CD14-positive monocyte (primary cell): ENCODE results near the gene NAPG. TPM values are rescaled to one million over a fixed set of nuclear protein-coding genes. Genes with fewer than 3 reads are reported as not detected.

Source experiments
- DNase-seq, 3 donors: peaks; one replicate each; pipeline ENCODE4 v3.0.0-alpha.2; 2011 to 2022
- H2AFZ ChIP-seq: 2 replicates; pipeline ENCODE4 v1.6.0; 2012; ENCODE audit warnings: mild to moderate bottlenecking, low read depth, low read length, inconsistent platforms; ENCODE audit not compliant: insufficient read depth, poor library complexity, severe bottlenecking
- H3K27ac ChIP-seq, 2 donors: 1 replicate in 1 of 2; 2 replicates in 1 of 2; pipeline ENCODE4 v1.5.1; 2012 to 2013; ENCODE audit warnings: low read length in 2 of 2, control low read depth in 1 of 2, inconsistent platforms in 1 of 2, low read depth in 1 of 2, mild to moderate bottlenecking in 1 of 2
- H3K27me3 ChIP-seq, 2 donors: one replicate each; pipeline versions ENCODE4 v1.6.0 to v1.6.1; 2011 to 2013; ENCODE audit warnings: low read length in 2 of 2; ENCODE audit not compliant: control insufficient read depth in 2 of 2, insufficient read depth in 2 of 2
- H3K36me3 ChIP-seq, 2 donors: replicated peaks in 1 of 2; 1 replicate in 1 of 2; 2 replicates in 1 of 2; pipeline versions ENCODE4 v1.5.1 to v1.6.1; 2012 to 2013; ENCODE audit warnings: low read length in 2 of 2, control low read depth in 1 of 2, inconsistent platforms in 1 of 2, mild to moderate bottlenecking in 1 of 2; ENCODE audit not compliant: insufficient read depth in 2 of 2, control insufficient read depth in 1 of 2
- H3K4me1 ChIP-seq, 2 donors: 1 replicate in 1 of 2; 2 replicates in 1 of 2; pipeline versions ENCODE4 v1.5.1 to v1.6.1; 2012 to 2013; ENCODE audit warnings: low read length in 2 of 2, control low read depth in 1 of 2, inconsistent platforms in 1 of 2, mild to moderate bottlenecking in 1 of 2, moderate library complexity in 1 of 2; ENCODE audit not compliant: insufficient read depth in 2 of 2, control insufficient read depth in 1 of 2
- H3K4me2 ChIP-seq: replicated peaks from 2 replicates; pipeline ENCODE3; 2012; ENCODE audit warnings: low read length, moderate library complexity, mild to moderate bottlenecking; ENCODE audit not compliant: poor library complexity, severe bottlenecking; ENCODE audit errors: extremely low read depth
- H3K4me3 ChIP-seq, 3 experiments: fragments of 200-600 bp in 1 of 3; sonication (generic) in 1 of 3; replicated peaks in 1 of 3; 1 replicate in 2 of 3; 2 replicates in 1 of 3; pipeline ENCODE4 v1.5.1; 2011 to 2013; ENCODE audit warnings: low read length in 3 of 3, mild to moderate bottlenecking in 3 of 3, control low read depth in 2 of 3, low read depth in 2 of 3, inconsistent platforms in 1 of 3, moderate library complexity in 1 of 3
- H3K79me2 ChIP-seq: 2 replicates; pipeline ENCODE4 v1.6.0; 2012; ENCODE audit warnings: mild to moderate bottlenecking, control low read depth, inconsistent platforms, low read length, moderate library complexity; ENCODE audit not compliant: insufficient read depth
- H3K9ac ChIP-seq: 2 replicates; pipeline ENCODE4 v1.6.0; 2017; ENCODE audit warnings: low read length, mild to moderate bottlenecking; ENCODE audit not compliant: insufficient read depth, poor library complexity, severe bottlenecking
- H3K9me3 ChIP-seq, 2 donors: replicated peaks in 1 of 2; 1 replicate in 1 of 2; 2 replicates in 1 of 2; pipeline versions ENCODE4 v1.5.1 to v1.6.1; 2012 to 2013; ENCODE audit warnings: low read length in 2 of 2, control low read depth in 1 of 2; ENCODE audit not compliant: control insufficient read depth in 1 of 2, insufficient read depth in 1 of 2
- H4K20me1 ChIP-seq: 2 replicates; pipeline ENCODE4 v1.6.0; 2012; ENCODE audit warnings: mild to moderate bottlenecking, low read length, control low read depth, moderate library complexity; ENCODE audit not compliant: insufficient read depth
- H3K27ac Mint-ChIP-seq, 7 donors: one replicate each; pipeline ENCODE4 v1.8.0; 2020; ENCODE audit warnings: mild to moderate bottlenecking in 7 of 7, mixed read lengths in 7 of 7, moderate library complexity in 6 of 7, inconsistent platforms in 2 of 7
- H3K27me3 Mint-ChIP-seq, 3 donors: one replicate each; pipeline ENCODE4 v1.8.0; 2021 to 2022; ENCODE audit warnings: low read depth in 3 of 3, mild to moderate bottlenecking in 3 of 3, mixed read lengths in 3 of 3, moderate library complexity in 3 of 3, inconsistent platforms in 1 of 3
- H3K36me3 Mint-ChIP-seq, 2 donors: one replicate each; pipeline ENCODE4 v1.8.0; 2020; ENCODE audit warnings: mixed read lengths in 2 of 2, inconsistent platforms in 1 of 2, mild to moderate bottlenecking in 1 of 2
- H3K4me1 Mint-ChIP-seq: one replicate; pipeline ENCODE4 v1.8.0; 2020; ENCODE audit warnings: mild to moderate bottlenecking, mixed read lengths
- H3K4me3 Mint-ChIP-seq, 2 donors: one replicate each; pipeline ENCODE4 v1.8.0; 2020; ENCODE audit warnings: mild to moderate bottlenecking in 2 of 2, mixed read lengths in 2 of 2, moderate library complexity in 1 of 2
- H3K9me3 Mint-ChIP-seq, 7 donors: one replicate each; pipeline ENCODE4 v1.8.0; 2020 to 2022; ENCODE audit warnings: mixed read lengths in 7 of 7, mild to moderate bottlenecking in 6 of 7, moderate library complexity in 6 of 7, inconsistent platforms in 2 of 7
- WGBS: methylation state at CpG from one replicate; pipeline ENCODE4 v1.1.5; 2013; ENCODE audit warnings: missing lambda C conversion rate; ENCODE audit not compliant: insufficient coverage; 5-methylcytosine and 5-hydroxymethylcytosine counted together
- intact Hi-C, 2 donors: fragments of 100-400 bp; cut with micrococcal nuclease; formaldehyde crosslinking; loops; one replicate each; pipeline versions ENCODE4 v1.15.0 to v1.15.1; 2023
- polyA plus RNA-seq, 3 donors: library from polyadenylated mRNA; depleted of rRNA in 1 of 3; unstranded in 2 of 3; stranded (reverse) in 1 of 3; fragments of 300-500 nt in 2 of 3; fragments of >200 nt in 1 of 3; fragmentation: Illumina TruSeq in 2 of 3; gene quantifications; 1 replicate in 2 of 3; 2 replicates in 1 of 3; pipeline ENCODE4 v1.2.3, GENCODE V29; 2012 to 2021
- TF ChIP-seq, protein P1 (sequence below): fragments of 200-600 bp; IDR thresholded peaks from one replicate; pipeline ENCODE4 v1.8.0; 2022; ENCODE audit warnings: antibody characterized with exemption, mild to moderate bottlenecking

Gene NAPG
- polyA plus RNA-seq, 3 donors, result 14.8 to 17.5 (median 15.9) TPM

GRCh38 chr18:10560452-10561045, 34.7 kb downstream of the NAPG start:
- Mint-ChIP-seq H3K9me3 (no peaks in the 10 kb centered on the region), H3K4me1 (peaks cover 10% of the 10 kb centered on the region), H3K27ac (peak overlapping the region in 2 of 7 donors; percentile 50 to 55), H3K4me3 (peak overlapping the region; percentile 49 to 83), H3K27me3 (peaks cover 0 to 6% (median 3%) of the 10 kb centered on the region in 3 donors), H3K36me3 (peaks cover 21 to 24% of the 10 kb centered on the region in 2 donors)
- DNase-seq, result peak; percentile 54 to 67 (median 56)
- H3K27ac ChIP-seq, result peak overlapping the region in 1 of 2 donors; percentile 61
- peaks cover 8 to 12% of the 10 kb centered on the region in 2 donors for H3K4me1 ChIP-seq
- H3K4me2 ChIP-seq, result peak overlapping the region; percentile 75
- intact Hi-C loops, result loop anchor here (5.0 to 10.0 kb wide), 3 partner anchors 474 to 992 kb away; no protein-coding TSS in a partner anchor
- no peaks in the 10 kb centered on the region for H4K20me1 ChIP-seq
- H3K9me3 ChIP-seq, result no peaks in the 10 kb centered on the region
- no peaks in the 10 kb centered on the region for H3K79me2 ChIP-seq
- peak overlapping the region; percentile 83 for H2AFZ ChIP-seq
- WGBS, result 7% methylated on average over 2 of the region's 17 CpGs
- TF ChIP-seq, protein P1, sequence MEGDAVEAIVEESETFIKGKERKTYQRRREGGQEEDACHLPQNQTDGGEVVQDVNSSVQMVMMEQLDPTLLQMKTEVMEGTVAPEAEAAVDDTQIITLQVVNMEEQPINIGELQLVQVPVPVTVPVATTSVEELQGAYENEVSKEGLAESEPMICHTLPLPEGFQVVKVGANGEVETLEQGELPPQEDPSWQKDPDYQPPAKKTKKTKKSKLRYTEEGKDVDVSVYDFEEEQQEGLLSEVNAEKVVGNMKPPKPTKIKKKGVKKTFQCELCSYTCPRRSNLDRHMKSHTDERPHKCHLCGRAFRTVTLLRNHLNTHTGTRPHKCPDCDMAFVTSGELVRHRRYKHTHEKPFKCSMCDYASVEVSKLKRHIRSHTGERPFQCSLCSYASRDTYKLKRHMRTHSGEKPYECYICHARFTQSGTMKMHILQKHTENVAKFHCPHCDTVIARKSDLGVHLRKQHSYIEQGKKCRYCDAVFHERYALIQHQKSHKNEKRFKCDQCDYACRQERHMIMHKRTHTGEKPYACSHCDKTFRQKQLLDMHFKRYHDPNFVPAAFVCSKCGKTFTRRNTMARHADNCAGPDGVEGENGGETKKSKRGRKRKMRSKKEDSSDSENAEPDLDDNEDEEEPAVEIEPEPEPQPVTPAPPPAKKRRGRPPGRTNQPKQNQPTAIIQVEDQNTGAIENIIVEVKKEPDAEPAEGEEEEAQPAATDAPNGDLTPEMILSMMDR, result peak; percentile 86
- peak overlapping the region; percentile 60 for H3K9ac ChIP-seq
- H3K4me3 ChIP-seq, result peak overlapping the region; percentile 34 to 74 (median 36)
- no peaks in the 10 kb centered on the region for H3K27me3 ChIP-seq
- H3K36me3 ChIP-seq, result peaks cover 15 to 31% of the 10 kb centered on the region in 2 donors

DNA sequence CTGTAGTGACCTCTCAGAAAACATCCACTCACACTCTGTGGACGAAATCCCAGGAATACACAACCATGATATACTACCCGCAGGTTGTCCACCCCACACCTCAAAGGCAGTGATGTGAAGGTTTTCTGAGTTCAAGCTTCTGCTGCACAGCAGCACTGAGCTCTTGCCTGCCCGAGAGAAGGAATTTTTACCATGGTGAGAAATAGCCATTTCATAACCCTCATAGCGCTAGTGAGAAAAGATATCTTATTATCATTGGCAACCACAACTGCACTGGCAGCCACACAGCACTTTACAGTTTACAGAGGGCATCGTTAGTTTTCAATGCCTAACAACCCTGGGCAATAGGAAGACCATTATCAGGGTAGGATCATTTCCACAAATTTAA, 36.9 kb downstream of the NAPG start:
- peak overlapping the region in 1 of 7 donors; percentile 36 for H3K27ac Mint-ChIP-seq
- Histone ChIP-seq H3K36me3 (peaks cover 0 to 9% of the 10 kb centered on the region in 2 donors), H3K27ac (no peak overlapping the region), H3K79me2 (no peaks in the 10 kb centered on the region), H4K20me1 (no peaks in the 10 kb centered on the region), H3K4me3 (no peak overlapping the region), H2AFZ (no peak overlapping the region), H3K4me2 (no peak overlapping the region), H3K9ac (no peak overlapping the region), H3K4me1 (peaks cover 8 to 12% of the 10 kb centered on the region in 2 donors), H3K27me3 (no peaks in the 10 kb centered on the region), H3K9me3 (no peaks in the 10 kb centered on the region)
- H3K4me3 Mint-ChIP-seq, result no peak overlapping the region
- H3K9me3 Mint-ChIP-seq, result no peaks in the 10 kb centered on the region
- intact Hi-C loops, result loop anchor here (5.0 to 10.0 kb wide), 3 partner anchors 472 to 990 kb away; no protein-coding TSS in a partner anchor
- TF ChIP-seq, protein P1, result no peak
- WGBS, result no CpG with 5 or more reads among the region's 5 CpGs
- H3K4me1 Mint-ChIP-seq, result peaks cover 10% of the 10 kb centered on the region
- peaks cover 0 to 6% (median 3%) of the 10 kb centered on the region in 3 donors for H3K27me3 Mint-ChIP-seq
- H3K36me3 Mint-ChIP-seq, result peaks cover 5 to 7% of the 10 kb centered on the region in 2 donors
- no peak for DNase-seq
